Measurements from ENCODE around the gene ADNP.

DNA sequence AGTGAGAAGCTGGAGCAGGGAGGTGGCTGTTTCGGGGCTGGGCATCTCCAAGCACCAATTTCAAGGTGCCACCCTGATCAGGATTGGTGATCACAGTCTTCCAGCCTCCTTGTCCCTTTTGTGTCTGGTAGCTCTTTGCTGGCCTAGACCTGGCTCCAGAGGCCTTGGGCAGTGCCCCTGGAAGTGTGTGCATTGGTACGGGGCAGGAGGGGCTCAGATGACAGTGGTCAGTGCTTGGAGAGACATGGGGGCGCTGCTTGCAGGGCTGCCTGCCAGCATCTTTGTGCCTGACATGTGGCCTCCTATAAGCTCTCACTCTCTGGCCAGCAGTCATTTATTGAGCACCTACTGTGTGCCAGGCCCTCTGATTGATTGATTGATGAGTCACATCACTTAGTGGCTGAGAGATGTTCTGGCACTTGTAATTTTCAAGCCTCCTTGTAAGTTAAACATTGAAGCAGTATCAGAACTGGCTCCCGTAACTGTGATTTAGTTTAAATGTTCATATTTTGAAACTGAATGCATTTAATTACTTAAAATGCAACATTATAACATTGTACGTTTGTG lies 74.7 kb downstream of the ADNP start:
- TF ChIP-seq, protein P1, sequence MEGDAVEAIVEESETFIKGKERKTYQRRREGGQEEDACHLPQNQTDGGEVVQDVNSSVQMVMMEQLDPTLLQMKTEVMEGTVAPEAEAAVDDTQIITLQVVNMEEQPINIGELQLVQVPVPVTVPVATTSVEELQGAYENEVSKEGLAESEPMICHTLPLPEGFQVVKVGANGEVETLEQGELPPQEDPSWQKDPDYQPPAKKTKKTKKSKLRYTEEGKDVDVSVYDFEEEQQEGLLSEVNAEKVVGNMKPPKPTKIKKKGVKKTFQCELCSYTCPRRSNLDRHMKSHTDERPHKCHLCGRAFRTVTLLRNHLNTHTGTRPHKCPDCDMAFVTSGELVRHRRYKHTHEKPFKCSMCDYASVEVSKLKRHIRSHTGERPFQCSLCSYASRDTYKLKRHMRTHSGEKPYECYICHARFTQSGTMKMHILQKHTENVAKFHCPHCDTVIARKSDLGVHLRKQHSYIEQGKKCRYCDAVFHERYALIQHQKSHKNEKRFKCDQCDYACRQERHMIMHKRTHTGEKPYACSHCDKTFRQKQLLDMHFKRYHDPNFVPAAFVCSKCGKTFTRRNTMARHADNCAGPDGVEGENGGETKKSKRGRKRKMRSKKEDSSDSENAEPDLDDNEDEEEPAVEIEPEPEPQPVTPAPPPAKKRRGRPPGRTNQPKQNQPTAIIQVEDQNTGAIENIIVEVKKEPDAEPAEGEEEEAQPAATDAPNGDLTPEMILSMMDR (conservative IDR thresholded peaks at IDR 0.05; ENCODE audit: low read depth, low read length) = no peak
- TF ChIP-seq RFX5 (IDR thresholded peaks at IDR 0.05; ENCODE audit: low read depth, low read length) = no peak

Data from IMR-90 (cell line).